ENCODE data around the gene LYRM2. TPM values are rescaled to one million over a fixed set of nuclear protein-coding genes. Genes with fewer than 3 reads are reported as not detected.

The LYRM2 gene
- total RNA-seq, 4 donors from 2014 or later: 12.0 to 20.1 (median 13.6) TPM

DNA sequence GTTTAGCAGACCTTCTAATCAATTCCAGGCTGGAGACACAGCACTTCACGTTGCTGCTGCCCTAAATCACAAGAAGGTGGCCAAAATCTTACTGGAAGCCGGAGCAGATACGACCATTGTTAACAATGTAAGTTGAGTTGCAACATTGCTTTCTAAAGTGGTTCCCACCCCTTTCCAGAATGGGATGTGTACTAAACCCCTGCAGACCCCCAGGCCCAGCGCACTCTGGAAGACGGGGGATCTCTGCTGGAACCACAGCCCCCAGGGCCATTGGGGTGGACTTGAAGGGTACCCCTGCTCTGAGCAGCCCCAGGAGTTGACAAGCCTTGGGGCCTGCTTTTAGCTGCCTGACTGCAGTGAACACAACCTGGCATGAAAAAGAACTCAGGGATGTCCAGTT is 22.0 kb downstream of the LYRM2 start:
- H3K4me1 ChIP-seq: no peaks in the 10 kb centered on the region
- 93 to 94% methylated on average over 5 of the region's 5 CpGs for WGBS, 2 donors
- H3K36me3 ChIP-seq: peaks cover 0 to 53% (median 0%) of the 10 kb centered on the region in 3 donors
- H3K27ac ChIP-seq: no peak overlapping the region
- H3K4me3 ChIP-seq: no peak overlapping the region
- TF ChIP-seq POLR2A (IDR thresholded peaks at IDR 0.05) (no peak), CTCF (IDR thresholded peaks at IDR 0.05) (no peak), EP300 (IDR thresholded peaks at IDR 0.05) (no peak)
- no peaks in the 10 kb centered on the region for H3K27me3 ChIP-seq
- no peaks in the 10 kb centered on the region for H3K9me3 ChIP-seq
- no peak for DNase-seq (ENCODE audit: low spot score in 2 of 2)

GRCh38 chr6:89615882-89616281 is 22.7 kb downstream of the LYRM2 start:
- Histone ChIP-seq H3K4me1 (no peaks in the 10 kb centered on the region), H3K36me3 (peaks cover 0 to 47% (median 0%) of the 10 kb centered on the region in 3 donors), H3K4me3 (no peak overlapping the region), H3K27me3 (no peaks in the 10 kb centered on the region), H3K9me3 (no peaks in the 10 kb centered on the region), H3K27ac (no peak overlapping the region)
- 78 to 85% methylated on average over 5 of the region's 5 CpGs for WGBS, 2 donors
- TF ChIP-seq CTCF (IDR thresholded peaks at IDR 0.05) (no peak), EP300 (IDR thresholded peaks at IDR 0.05) (no peak)
- DNase-seq (ENCODE audit: low spot score in 2 of 2): no peak

- Histone ChIP-seq H3K4me3 (no peak overlapping the region), H3K27me3 (no peaks in the 10 kb centered on the region), H3K27ac (no peak overlapping the region), H3K36me3 (peaks cover 0 to 42% (median 0%) of the 10 kb centered on the region in 3 donors), H3K4me1 (no peaks in the 10 kb centered on the region), H3K9me3 (no peaks in the 10 kb centered on the region)
- 72 to 88% methylated on average over 5 of the region's 5 CpGs for WGBS, 2 donors
- DNase-seq (ENCODE audit: low spot score in 2 of 2): no peak
- no peak for TF ChIP-seq EP300 (IDR thresholded peaks at IDR 0.05)
- TF ChIP-seq POLR2A (IDR thresholded peaks at IDR 0.05): no peak
These were observed 24.8 kb downstream of the LYRM2 start for GRCh38 chr6:89613790-89614189.

GRCh38 chr6:89612121-89612520 is 26.4 kb downstream of the LYRM2 start:
- Histone ChIP-seq H3K27ac (no peak overlapping the region), H3K9me3 (no peaks in the 10 kb centered on the region), H3K4me3 (no peak overlapping the region), H3K4me1 (no peaks in the 10 kb centered on the region), H3K36me3 (peaks cover 0 to 30% (median 0%) of the 10 kb centered on the region in 3 donors), H3K27me3 (no peaks in the 10 kb centered on the region)
- WGBS, 2 donors: 84 to 85% methylated on average over 12 of the region's 12 CpGs
- no peak for DNase-seq (ENCODE audit: low spot score in 2 of 2)
- TF ChIP-seq CTCF (IDR thresholded peaks at IDR 0.05) (no peak), POLR2A (IDR thresholded peaks at IDR 0.05) (no peak), EP300 (IDR thresholded peaks at IDR 0.05) (no peak)

- Histone ChIP-seq H3K4me1 (no peaks in the 10 kb centered on the region), H3K4me3 (no peak overlapping the region), H3K27ac (no peak overlapping the region), H3K36me3 (peaks cover 0 to 26% (median 0%) of the 10 kb centered on the region in 3 donors), H3K27me3 (no peaks in the 10 kb centered on the region), H3K9me3 (no peaks in the 10 kb centered on the region)
- no peak for DNase-seq (ENCODE audit: low spot score in 2 of 2)
- no peak for TF ChIP-seq CTCF (IDR thresholded peaks at IDR 0.05)
- no peak for TF ChIP-seq POLR2A (IDR thresholded peaks at IDR 0.05)
- TF ChIP-seq EP300 (IDR thresholded peaks at IDR 0.05): no peak
These were observed 26.9 kb downstream of the LYRM2 start for GRCh38 chr6:89611666-89612065.

DNA sequence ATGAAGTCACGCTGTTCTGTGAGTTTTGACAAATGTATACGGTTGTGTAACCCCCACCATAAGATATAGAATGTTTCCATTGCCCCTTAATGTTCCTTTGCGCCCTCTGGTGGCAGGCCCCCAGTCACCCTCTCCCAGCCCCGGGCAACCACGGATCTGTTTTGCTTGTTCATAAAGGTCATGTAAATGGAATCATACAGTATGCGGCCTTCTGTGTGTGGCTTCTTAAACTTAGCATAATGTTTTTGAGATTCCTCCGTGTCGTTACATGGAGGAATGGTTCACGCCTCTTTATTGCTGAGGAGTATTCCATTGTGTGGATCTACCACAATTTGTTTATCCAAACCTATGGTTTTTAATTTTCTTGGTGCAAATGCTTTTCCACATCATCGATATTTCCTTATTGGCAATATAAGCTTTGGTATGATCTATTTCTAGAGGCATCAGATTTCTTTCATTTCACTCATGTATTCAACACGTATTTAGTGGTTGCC is 28.4 kb downstream of the LYRM2 start:
- Histone ChIP-seq H3K27me3 (no peaks in the 10 kb centered on the region), H3K36me3 (peaks cover 0 to 26% (median 0%) of the 10 kb centered on the region in 3 donors), H3K4me1 (no peaks in the 10 kb centered on the region), H3K27ac (no peak overlapping the region), H3K9me3 (no peaks in the 10 kb centered on the region), H3K4me3 (no peak overlapping the region)
- 41 to 49% methylated on average over 11 of the region's 11 CpGs for WGBS, 2 donors
- TF ChIP-seq POLR2A (IDR thresholded peaks at IDR 0.05) (no peak), CTCF (IDR thresholded peaks at IDR 0.05) (peak; percentile 75 to 78 (median 77)), EP300 (IDR thresholded peaks at IDR 0.05) (no peak)
- DNase-seq (ENCODE audit: low spot score in 2 of 2): peak; percentile 45 to 76

Data from tibial nerve (tissue), 4 donors.